GM12875 (cell line): ENCODE data around the gene NMUR1.
A peak's percentile ranks its signal among the peaks of the same experiment; 100 is the strongest.
"Not testable (repeated sequence)": the region's sequence is repeated elsewhere in the genome, so short reads cannot be mapped to it uniquely, and the experiment has no call there.

ENCODE experiments used
- H3K4me3 ChIP-seq: one replicate; pipeline ENCODE4 v1.5.1; 2011; ENCODE audit warnings: low read depth, low read length, control low read depth
- TF ChIP-seq, protein P1 (sequence below): IDR thresholded peaks from 2 replicates; pipeline ENCODE4 v1.5.1; 2011; ENCODE audit warnings: low read depth, mild to moderate bottlenecking, control low read depth, inconsistent platforms, low read length, moderate library complexity, borderline replicate concordance; ENCODE audit not compliant: insufficient read depth

NMUR1 gene, protein sequence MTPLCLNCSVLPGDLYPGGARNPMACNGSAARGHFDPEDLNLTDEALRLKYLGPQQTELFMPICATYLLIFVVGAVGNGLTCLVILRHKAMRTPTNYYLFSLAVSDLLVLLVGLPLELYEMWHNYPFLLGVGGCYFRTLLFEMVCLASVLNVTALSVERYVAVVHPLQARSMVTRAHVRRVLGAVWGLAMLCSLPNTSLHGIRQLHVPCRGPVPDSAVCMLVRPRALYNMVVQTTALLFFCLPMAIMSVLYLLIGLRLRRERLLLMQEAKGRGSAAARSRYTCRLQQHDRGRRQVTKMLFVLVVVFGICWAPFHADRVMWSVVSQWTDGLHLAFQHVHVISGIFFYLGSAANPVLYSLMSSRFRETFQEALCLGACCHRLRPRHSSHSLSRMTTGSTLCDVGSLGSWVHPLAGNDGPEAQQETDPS

DNA sequence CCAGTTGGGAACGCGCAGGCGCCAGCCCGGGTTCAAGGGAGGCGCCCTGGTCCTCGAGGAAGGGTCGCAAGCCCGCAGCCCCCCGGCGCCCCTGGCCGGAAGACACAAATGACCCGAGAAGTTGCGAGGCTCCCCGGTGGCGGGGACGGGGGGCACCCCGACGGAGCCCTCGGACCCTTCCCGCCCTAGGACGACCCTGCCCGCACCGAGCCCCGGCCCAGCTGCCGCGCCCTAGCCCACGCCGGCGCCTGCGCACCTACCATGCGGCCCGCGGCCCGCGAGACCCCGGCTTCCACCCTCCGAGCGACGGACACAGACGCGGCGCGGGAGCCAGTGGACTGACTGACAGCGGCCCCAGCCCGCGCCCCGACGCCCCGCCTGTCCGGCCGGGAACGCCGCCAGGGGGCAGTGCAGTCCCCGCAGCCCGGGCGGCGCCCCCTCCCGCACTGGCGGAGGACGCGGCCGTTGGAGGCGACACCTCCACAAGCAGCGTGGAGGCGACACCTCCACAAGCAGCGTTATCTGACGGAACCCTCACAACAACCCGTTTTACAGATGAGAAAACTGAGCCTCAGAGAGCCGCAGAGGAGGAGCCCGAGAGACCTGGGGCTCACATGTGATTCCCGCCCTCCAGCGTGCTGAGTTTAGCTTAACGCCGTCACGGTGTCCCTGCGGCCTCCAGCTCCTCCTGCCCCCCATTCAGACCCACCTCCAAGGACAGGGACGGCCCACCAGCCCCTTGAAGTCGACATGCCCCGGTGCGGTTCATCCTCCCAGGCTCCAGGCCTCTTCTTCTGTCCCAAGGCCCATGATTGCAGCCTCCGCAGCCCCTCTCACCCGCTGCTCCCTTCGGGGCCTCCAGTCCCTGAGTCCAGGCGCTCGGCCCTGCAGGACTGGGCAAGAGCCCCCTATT, at the start of gene NMUR1:
Gene NMUR1, minus strand, starts transcription at position 347 of the 913 bp plus-strand sequence. Its CDS starts 84 bp downstream, at position 263.
- peak within 1 kb of the TSS; percentile 56 for H3K4me3 ChIP-seq
- TF ChIP-seq, protein P1, sequence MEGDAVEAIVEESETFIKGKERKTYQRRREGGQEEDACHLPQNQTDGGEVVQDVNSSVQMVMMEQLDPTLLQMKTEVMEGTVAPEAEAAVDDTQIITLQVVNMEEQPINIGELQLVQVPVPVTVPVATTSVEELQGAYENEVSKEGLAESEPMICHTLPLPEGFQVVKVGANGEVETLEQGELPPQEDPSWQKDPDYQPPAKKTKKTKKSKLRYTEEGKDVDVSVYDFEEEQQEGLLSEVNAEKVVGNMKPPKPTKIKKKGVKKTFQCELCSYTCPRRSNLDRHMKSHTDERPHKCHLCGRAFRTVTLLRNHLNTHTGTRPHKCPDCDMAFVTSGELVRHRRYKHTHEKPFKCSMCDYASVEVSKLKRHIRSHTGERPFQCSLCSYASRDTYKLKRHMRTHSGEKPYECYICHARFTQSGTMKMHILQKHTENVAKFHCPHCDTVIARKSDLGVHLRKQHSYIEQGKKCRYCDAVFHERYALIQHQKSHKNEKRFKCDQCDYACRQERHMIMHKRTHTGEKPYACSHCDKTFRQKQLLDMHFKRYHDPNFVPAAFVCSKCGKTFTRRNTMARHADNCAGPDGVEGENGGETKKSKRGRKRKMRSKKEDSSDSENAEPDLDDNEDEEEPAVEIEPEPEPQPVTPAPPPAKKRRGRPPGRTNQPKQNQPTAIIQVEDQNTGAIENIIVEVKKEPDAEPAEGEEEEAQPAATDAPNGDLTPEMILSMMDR, result peak; percentile 95

DNA sequence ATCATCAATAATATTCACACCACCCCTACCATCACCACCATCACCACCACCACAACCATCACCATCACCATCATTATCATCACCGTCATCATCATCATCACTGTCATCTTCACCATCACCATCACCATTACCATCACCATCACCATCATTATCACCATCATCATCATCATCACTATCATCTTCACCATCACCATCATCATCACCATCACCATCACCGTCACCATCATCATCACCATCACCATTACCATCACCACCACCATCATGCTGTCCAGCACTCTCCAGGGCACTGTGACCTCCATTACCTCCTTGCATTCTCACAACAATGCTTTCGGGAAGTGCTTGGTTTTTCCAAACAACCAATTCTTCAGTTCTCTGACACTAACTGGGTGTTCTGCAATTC, 49.3 kb upstream of the NMUR1 start:
- no peak overlapping the region for H3K4me3 ChIP-seq
- TF ChIP-seq, protein P1, result no peak

DNA sequence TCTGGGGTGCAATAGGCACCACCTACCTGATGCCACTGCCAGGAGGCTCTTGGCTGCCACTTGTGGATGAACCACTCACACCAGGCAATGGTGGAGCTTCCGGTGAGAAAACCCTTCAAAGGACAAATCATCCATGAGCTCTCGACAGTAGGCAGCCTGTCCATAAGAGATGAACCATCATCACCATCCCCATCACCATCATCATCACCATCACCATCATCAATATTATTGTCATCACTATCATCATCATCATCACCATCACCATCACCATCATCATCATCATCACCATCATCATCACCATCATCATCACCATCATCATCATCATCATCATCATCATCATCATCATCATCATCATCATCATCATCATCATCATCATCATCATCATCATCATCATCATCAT, 48.4 kb upstream of the NMUR1 start:
- not testable (repeated sequence) for H3K4me3 ChIP-seq

DNA sequence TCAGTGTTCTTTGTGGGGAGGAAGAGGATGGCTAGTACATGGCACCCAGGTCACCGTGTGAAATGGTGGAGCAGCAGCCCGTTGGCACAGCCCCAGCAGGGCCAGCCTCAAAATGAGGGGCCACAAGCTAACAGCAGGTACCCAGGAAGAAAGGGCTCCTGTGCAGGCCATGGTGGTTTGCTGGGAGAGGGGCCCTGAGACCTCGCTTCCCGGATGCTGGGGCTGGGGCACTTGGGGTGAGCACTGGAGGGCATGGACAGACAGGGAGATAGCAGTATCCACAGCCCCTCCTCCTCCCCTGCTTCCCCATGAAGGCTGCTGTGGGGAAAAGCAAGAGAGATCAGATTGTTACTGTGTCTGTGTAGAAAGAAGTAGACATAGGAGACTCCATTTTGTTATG, 46.2 kb upstream of the NMUR1 start:
- H3K4me3 ChIP-seq, result no peak overlapping the region

DNA sequence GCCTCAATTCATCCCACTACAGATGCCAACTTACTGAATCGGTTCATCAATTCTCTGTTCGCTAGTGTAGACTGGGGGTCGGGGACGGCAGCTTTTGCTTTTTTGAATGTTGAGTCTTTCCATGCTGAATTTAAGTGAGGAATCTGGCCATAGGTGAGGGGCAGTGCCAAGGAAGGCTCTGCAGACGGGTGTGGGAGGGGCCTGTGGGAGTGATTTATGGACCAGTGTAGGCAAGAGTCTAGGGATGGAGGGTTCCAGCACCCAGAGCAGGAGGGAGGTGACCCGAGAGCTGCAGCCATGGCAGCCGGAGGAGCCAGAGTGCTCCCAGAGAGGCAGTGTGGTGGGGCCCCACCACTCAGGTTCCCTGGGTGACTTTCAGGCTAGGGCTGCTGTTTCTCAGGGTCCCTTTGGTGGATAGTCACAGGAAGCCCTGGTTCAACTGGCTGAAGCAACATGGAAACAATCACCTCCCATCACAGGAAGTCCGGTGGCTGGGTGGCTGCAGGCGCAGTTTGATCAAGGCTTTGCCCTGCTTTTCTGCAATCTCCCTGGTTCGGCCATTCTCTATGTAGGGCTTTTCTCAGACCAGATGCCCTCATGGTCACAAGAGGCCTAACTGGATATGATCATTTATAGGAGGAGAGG, 45.5 kb upstream of the NMUR1 start:
- TF ChIP-seq, protein P1, result no peak

More for the DNA sequence above, 46.2 kb upstream of the NMUR1 start:
- TF ChIP-seq, protein P1, result no peak

DNA sequence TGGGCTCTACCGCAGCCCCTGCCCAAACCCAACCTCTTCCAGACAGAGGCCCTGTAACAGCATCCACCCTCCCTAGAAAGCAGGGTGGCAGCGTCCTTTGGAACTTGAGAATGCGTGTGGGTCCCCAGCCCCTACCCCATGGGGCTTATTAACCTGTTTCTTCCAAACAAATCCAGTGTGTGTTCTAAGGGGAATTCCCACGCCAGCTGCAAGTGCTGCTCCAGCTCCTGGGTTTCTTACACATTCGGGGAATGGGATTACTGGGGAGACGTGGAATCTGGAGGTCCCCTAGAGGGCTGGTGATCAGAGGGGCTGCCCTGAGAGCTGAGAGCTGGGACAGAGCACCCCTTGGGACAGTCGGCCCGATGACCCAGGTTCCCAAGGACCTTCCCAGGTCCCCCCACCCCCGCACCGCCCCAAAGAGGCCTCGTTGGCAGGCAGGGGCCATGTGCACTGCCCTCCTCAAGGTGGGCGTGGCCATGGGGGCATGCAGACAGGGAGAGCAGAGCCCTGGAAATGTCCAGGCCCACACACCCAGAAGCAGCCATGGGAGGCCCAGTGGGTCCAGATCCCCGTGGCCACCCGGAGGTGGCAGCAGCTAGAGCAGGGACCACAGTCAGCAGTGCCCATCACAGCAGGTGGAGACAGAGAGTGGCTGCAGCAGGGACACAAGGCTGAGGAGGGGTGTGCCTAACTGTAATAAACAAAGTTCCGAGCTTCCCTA, 43.6 kb upstream of the NMUR1 start:
- no peak overlapping the region for H3K4me3 ChIP-seq
- TF ChIP-seq, protein P1, result no peak

More for the DNA sequence above, 45.5 kb upstream of the NMUR1 start:
- H3K4me3 ChIP-seq, result no peak overlapping the region

DNA sequence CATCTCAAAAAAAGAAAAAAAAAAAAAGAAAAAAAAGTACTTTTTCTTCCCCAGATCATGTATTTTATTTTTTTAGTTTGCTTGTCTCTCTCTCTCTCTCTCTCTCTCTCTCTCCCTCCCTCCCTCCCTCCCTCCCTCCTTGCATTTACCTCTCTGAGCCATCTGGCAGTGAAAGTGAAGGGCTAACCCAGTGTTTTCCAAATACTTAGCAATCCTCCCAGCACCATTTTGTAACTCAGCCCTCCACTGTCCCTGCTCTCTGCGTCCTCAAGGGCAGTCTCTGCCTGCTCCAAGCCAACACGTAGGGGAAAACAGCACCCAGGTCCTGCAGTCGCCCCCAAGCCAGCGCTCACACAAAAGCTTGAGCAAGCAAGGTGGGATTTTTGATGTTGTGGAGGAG, 42.9 kb upstream of the NMUR1 start:
- TF ChIP-seq, protein P1, result no peak
- no peak overlapping the region for H3K4me3 ChIP-seq
